ENCODE data around the gene CAMK1.

DNA sequence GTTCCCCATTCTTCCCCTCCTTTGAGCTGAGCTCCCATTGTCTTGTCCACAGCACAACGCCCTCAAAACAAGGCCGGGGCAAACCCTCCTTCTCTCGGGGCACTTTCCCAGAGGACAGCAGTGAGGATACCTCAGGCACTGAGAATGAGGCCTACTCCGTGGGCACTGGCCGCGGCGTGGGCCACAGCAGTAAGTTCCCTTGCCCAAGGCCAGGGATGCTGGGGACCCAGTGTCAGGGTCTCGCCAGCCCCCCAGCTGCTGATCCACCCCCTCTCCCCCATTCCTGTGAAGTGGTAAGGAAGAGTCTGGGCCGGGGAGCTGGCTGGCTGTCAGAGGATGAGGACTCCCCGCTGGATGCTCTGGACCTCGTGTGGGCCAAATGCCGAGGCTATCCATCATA is 24.2 kb downstream of the CAMK1 start:
- TF ChIP-seq, protein P1, sequence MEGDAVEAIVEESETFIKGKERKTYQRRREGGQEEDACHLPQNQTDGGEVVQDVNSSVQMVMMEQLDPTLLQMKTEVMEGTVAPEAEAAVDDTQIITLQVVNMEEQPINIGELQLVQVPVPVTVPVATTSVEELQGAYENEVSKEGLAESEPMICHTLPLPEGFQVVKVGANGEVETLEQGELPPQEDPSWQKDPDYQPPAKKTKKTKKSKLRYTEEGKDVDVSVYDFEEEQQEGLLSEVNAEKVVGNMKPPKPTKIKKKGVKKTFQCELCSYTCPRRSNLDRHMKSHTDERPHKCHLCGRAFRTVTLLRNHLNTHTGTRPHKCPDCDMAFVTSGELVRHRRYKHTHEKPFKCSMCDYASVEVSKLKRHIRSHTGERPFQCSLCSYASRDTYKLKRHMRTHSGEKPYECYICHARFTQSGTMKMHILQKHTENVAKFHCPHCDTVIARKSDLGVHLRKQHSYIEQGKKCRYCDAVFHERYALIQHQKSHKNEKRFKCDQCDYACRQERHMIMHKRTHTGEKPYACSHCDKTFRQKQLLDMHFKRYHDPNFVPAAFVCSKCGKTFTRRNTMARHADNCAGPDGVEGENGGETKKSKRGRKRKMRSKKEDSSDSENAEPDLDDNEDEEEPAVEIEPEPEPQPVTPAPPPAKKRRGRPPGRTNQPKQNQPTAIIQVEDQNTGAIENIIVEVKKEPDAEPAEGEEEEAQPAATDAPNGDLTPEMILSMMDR (optimal IDR thresholded peaks at IDR 0.05 in 1 of 3, IDR thresholded peaks at IDR 0.05 in 1 of 3, conservative IDR thresholded peaks at IDR 0.05 in 1 of 3; ENCODE audit: extremely low read depth in 1 of 3, insufficient read depth in 2 of 3, low read length in 3 of 3), result no peak
- TF ChIP-seq EZH2 (IDR thresholded peaks at IDR 0.05; ENCODE audit: low read length), result no peak
